Upper lobe of left lung (tissue), 6 donors: Measurements from ENCODE around the gene STEEP1. TPM values are rescaled to one million over a fixed set of nuclear protein-coding genes. Genes with fewer than 3 reads are reported as not detected.

ENCODE experiments used
- ATAC-seq, 2 donors: fragments of 200-7000 bp; cut with Tn5 transposase; one replicate each; pipeline ENCODE4 v1.9.1; 2022; ENCODE audit warnings: mild to moderate bottlenecking in 2 of 2, moderate library complexity in 2 of 2; ENCODE audit not compliant: low FRiP score in 2 of 2
- DNase-seq, 2 donors: peaks; one replicate each; pipeline ENCODE4 v3.0.0-alpha.2; 2019 to 2020
- H3K27ac ChIP-seq, 4 donors: fragments of 200-600 bp; sonication (generic); one replicate each; pipeline ENCODE4 v1.5.1; 2016 to 2019
- H3K27me3 ChIP-seq, 4 donors: fragments of 200-600 bp; sonication (generic); one replicate each; pipeline ENCODE4 v1.5.1; 2017 to 2019
- H3K36me3 ChIP-seq, 4 donors: fragments of 200-600 bp; sonication (generic); one replicate each; pipeline ENCODE4 v1.5.1; 2016 to 2019
- H3K4me1 ChIP-seq, 4 donors: fragments of 200-600 bp; sonication (generic); one replicate each; pipeline ENCODE4 v1.5.1; 2018 to 2019
- H3K4me3 ChIP-seq, 4 donors: fragments of 200-600 bp; sonication (generic); one replicate each; pipeline ENCODE4 v1.5.1; 2017 to 2019; ENCODE audit warnings: mild to moderate bottlenecking in 2 of 4, moderate library complexity in 1 of 4
- H3K9me3 ChIP-seq, 4 donors: fragments of 200-600 bp; sonication (generic); one replicate each; pipeline ENCODE4 v1.5.1; 2018 to 2019
- EP300 ChIP-seq, 4 donors: sonication (generic); formaldehyde crosslinking; IDR thresholded peaks; one replicate each; pipeline ENCODE4 v1.5.1; 2017; ENCODE audit warnings: antibody characterized with exemption in 4 of 4, control low read depth in 2 of 4
- POLR2A ChIP-seq, 4 donors: fragments of 450-650 bp; IDR thresholded peaks; one replicate each; pipeline ENCODE4 v1.5.1; 2016 to 2017; ENCODE audit warnings: antibody characterized with exemption in 4 of 4, mild to moderate bottlenecking in 2 of 4
- POLR2AphosphoS5 ChIP-seq, 2 donors: sonication (generic); formaldehyde crosslinking; IDR thresholded peaks; one replicate each; pipeline ENCODE4 v1.5.1; 2017; ENCODE audit warnings: antibody characterized with exemption in 2 of 2
- WGBS, 2 donors: methylation state at CpG; one replicate each; pipeline ENCODE4 v1.1.5; 2017 to 2018; 5-methylcytosine and 5-hydroxymethylcytosine counted together
- total RNA-seq, 6 donors: library from RNA; depleted of rRNA in 4 of 6; stranded (reverse); fragments of >200 nt in 4 of 6; gene quantifications; one replicate each; pipeline versions ENCODE4 v1.1.0 to v1.2.1, GENCODE V29; 2016 to 2021
- TF ChIP-seq, protein P1 (sequence below), 6 experiments: fragments of 450-650 bp in 4 of 6; fragments of 200-600 bp in 2 of 6; sonication (generic) in 2 of 6; IDR thresholded peaks; one replicate each; pipeline ENCODE4 v1.5.1; 2016 to 2019; ENCODE audit warnings: antibody characterized with exemption in 6 of 6
- donor health status: DM: no; HTN: no; CAD: no; lungs with moderate emphysema.
- donor health status: DM: no; HTN: yes; CAD: no; lungs with severe emphysema.

Gene STEEP1
- total RNA-seq, 6 donors from 2014 or later = 22.1 to 55.5 (median 26.8) TPM

- Histone ChIP-seq H3K4me1 (peaks cover 1 to 8% (median 2%) of the 10 kb centered on the region in 4 donors), H3K27ac (no peak overlapping the region), H3K9me3 (no peaks in the 10 kb centered on the region), H3K27me3 (no peaks in the 10 kb centered on the region), H3K36me3 (no peaks in the 10 kb centered on the region), H3K4me3 (no peak overlapping the region)
- no peak for DNase-seq
- 93 to 95% methylated on average over 6 of the region's 6 CpGs for WGBS, 2 donors
- TF ChIP-seq, protein P1, sequence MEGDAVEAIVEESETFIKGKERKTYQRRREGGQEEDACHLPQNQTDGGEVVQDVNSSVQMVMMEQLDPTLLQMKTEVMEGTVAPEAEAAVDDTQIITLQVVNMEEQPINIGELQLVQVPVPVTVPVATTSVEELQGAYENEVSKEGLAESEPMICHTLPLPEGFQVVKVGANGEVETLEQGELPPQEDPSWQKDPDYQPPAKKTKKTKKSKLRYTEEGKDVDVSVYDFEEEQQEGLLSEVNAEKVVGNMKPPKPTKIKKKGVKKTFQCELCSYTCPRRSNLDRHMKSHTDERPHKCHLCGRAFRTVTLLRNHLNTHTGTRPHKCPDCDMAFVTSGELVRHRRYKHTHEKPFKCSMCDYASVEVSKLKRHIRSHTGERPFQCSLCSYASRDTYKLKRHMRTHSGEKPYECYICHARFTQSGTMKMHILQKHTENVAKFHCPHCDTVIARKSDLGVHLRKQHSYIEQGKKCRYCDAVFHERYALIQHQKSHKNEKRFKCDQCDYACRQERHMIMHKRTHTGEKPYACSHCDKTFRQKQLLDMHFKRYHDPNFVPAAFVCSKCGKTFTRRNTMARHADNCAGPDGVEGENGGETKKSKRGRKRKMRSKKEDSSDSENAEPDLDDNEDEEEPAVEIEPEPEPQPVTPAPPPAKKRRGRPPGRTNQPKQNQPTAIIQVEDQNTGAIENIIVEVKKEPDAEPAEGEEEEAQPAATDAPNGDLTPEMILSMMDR (IDR thresholded peaks at IDR 0.05) = no peak
- TF ChIP-seq EP300 (IDR thresholded peaks at IDR 0.05) (no peak), POLR2A (IDR thresholded peaks at IDR 0.05) (no peak), POLR2AphosphoS5 (IDR thresholded peaks at IDR 0.05) (no peak)
- ATAC-seq = no peak
These were observed 5.2 kb upstream of the STEEP1 start for GRCh38 chrX:119570351-119570835.

DNA sequence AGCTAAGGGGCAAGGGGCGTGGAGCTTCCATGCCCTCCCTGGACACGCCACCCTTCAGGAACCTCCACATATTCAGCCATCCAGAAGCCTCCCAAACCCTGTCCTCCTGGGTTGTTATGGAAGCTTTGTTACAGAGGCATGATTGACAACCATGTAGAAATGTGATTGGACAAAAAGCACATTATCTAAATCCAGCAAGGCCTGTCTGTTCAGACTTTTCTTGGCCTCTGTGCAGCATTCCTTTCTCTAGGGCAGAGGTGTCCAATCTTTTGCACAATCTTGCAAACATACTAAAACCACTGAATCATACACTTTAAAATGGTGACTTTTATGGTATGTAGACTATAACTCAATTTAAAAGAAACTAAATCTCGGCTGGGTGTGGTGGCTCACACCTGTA lies 12.7 kb downstream of the STEEP1 start:
- DNase-seq (no peak), ATAC-seq (no peak)
- H3K4me1 ChIP-seq = no peaks in the 10 kb centered on the region
- WGBS, 2 donors = 82 to 93% methylated on average over 3 of the region's 3 CpGs
- H3K9me3 ChIP-seq = no peaks in the 10 kb centered on the region
- H3K27ac ChIP-seq = no peak overlapping the region
- H3K36me3 ChIP-seq = no peaks in the 10 kb centered on the region
- TF ChIP-seq, protein P1 (IDR thresholded peaks at IDR 0.05) = no peak
- TF ChIP-seq EP300 (IDR thresholded peaks at IDR 0.05) (no peak), POLR2AphosphoS5 (IDR thresholded peaks at IDR 0.05) (no peak), POLR2A (IDR thresholded peaks at IDR 0.05) (no peak)
- no peaks in the 10 kb centered on the region for H3K27me3 ChIP-seq
- H3K4me3 ChIP-seq = no peak overlapping the region

DNA sequence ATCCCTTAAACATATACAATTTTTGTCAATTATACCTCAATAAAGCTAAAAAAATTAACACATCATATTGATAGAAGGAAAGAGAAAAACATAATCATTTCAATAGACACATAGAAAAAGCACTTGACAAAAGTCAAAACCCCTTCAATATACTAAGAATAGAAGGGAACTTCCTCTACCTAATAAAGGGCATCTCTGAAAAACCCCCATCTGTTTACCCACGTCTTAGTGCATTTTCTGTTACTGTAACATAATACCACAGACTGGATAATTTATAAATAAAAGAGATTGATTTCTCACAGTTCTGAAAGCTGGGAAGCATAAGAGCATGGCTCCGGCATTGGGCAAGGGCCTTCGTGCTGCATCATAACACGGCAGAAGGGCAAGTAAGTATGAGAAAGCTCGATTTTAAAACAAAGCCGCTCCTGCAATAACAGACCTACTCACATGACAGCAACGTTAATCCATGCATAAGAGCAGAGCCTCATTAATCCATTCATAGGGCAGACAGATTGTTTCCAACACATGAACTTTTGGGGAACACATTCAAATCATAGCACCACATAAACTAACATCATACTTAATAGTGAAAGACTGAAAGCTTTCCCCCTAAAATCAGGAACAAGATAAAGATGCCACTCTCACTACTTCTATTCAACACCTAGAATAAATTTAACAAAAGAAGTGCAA lies 15.7 kb downstream of the STEEP1 start:
- H3K4me3 ChIP-seq = no peak overlapping the region
- H3K27me3 ChIP-seq = no peaks in the 10 kb centered on the region
- no peak for DNase-seq
- H3K4me1 ChIP-seq = no peaks in the 10 kb centered on the region
- no peaks in the 10 kb centered on the region for H3K9me3 ChIP-seq
- ATAC-seq = no peak
- no peaks in the 10 kb centered on the region for H3K36me3 ChIP-seq
- H3K27ac ChIP-seq = no peak overlapping the region
- WGBS, 2 donors = 61 to 77% methylated on average over 6 to 7 of the region's 7 CpGs
- TF ChIP-seq, protein P1 (IDR thresholded peaks at IDR 0.05) = no peak
- TF ChIP-seq POLR2A (IDR thresholded peaks at IDR 0.05) (no peak), EP300 (IDR thresholded peaks at IDR 0.05) (no peak), POLR2AphosphoS5 (IDR thresholded peaks at IDR 0.05) (no peak)

GRCh38 chrX:119541188-119541587 lies 24.0 kb downstream of the STEEP1 start:
- 77 to 83% methylated on average over 4 of the region's 4 CpGs for WGBS, 2 donors
- no peak for DNase-seq
- Histone ChIP-seq H3K27ac (no peak overlapping the region), H3K4me3 (no peak overlapping the region), H3K27me3 (no peaks in the 10 kb centered on the region), H3K4me1 (no peaks in the 10 kb centered on the region), H3K36me3 (peaks cover 0 to 5% (median 0%) of the 10 kb centered on the region in 4 donors), H3K9me3 (no peaks in the 10 kb centered on the region)
- ATAC-seq = no peak
- TF ChIP-seq, protein P1 (IDR thresholded peaks at IDR 0.05) = no peak
- TF ChIP-seq POLR2AphosphoS5 (IDR thresholded peaks at IDR 0.05) (no peak), EP300 (IDR thresholded peaks at IDR 0.05) (no peak), POLR2A (IDR thresholded peaks at IDR 0.05) (no peak)

- H3K4me1 ChIP-seq = no peaks in the 10 kb centered on the region
- no peak overlapping the region for H3K27ac ChIP-seq
- H3K27me3 ChIP-seq = no peaks in the 10 kb centered on the region
- ATAC-seq = no peak
- WGBS, 2 donors = 41 to 46% methylated on average over 2 of the region's 2 CpGs
- H3K9me3 ChIP-seq = no peaks in the 10 kb centered on the region
- TF ChIP-seq, protein P1 (IDR thresholded peaks at IDR 0.05) = no peak
- TF ChIP-seq EP300 (IDR thresholded peaks at IDR 0.05) (no peak), POLR2AphosphoS5 (IDR thresholded peaks at IDR 0.05) (no peak), POLR2A (IDR thresholded peaks at IDR 0.05) (no peak)
- DNase-seq = no peak
- no peak overlapping the region for H3K4me3 ChIP-seq
- H3K36me3 ChIP-seq = peaks cover 0 to 5% (median 0%) of the 10 kb centered on the region in 4 donors
These were observed 25.3 kb downstream of the STEEP1 start for GRCh38 chrX:119539872-119540271.
